GM12891 (cell line): Measurements from ENCODE around the gene ASPM.

Experiments used
- POLR2A ChIP-seq: IDR thresholded peaks from 2 replicates; pipeline ENCODE4 v1.6.1; 2011; ENCODE audit warnings: low read depth, low read length, control low read depth
- POLR2AphosphoS5 ChIP-seq: IDR thresholded peaks from 2 replicates; pipeline ENCODE4 v1.6.1; 2011; ENCODE audit warnings: low read depth, low read length, control low read depth
- POU2F2 ChIP-seq: IDR thresholded peaks from 2 replicates; pipeline ENCODE4 v1.6.1; 2011; ENCODE audit warnings: low read depth, mild to moderate bottlenecking, control low read depth, low read length, moderate library complexity
- SPI1 ChIP-seq: IDR thresholded peaks from 2 replicates; pipeline ENCODE4 v1.6.1; 2011; ENCODE audit warnings: low read depth, low read length, control low read depth
- TAF1 ChIP-seq: IDR thresholded peaks from 2 replicates; pipeline ENCODE4 v1.6.1; 2011; ENCODE audit warnings: low read depth, low read length, control low read depth

DNA sequence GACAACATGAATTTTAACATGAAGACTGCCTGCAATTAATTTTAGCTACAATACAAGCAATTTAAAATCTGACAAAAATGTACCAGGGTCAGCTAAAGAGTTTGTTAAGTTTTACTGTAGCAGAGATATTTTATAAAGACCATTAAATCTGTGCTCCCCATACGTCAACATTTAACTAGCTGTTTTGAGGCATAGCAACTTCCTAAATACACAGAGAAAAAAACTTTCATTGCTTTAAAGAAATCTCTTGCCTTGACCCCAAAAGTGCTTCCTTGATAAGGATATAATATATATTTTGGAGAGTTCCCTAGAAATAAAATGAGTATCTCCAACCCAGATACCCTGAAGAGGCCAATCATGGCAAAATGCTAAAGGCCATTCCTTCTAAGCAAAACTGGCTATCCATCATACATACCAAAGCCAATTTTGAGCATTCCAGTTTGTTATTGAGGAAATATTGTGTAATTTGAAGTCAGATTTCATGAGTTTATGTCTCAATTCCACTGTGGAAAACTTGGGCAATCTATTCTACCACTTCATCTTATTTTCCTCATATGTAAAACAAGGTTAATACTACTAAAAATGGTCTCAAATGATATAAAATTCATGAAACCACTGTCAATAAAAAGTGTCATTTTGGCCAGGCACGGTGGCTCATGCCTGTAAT lies 19.1 kb downstream of the ASPM start:
- no peak for TF ChIP-seq POLR2A
- TF ChIP-seq TAF1 = no peak
- no peak for TF ChIP-seq POLR2AphosphoS5
- no peak for TF ChIP-seq SPI1
- no peak for TF ChIP-seq POU2F2
